Measurements from ENCODE around the gene MTMR12.

Gene MTMR12

GRCh38 chr5:32320576-32320975, 7.8 kb upstream of the MTMR12 start:
- no peak for TF ChIP-seq EZH2phosphoT487 (IDR thresholded peaks at IDR 0.05; ENCODE audit: low read depth)
- no peak for TF ChIP-seq CTCF (IDR thresholded peaks at IDR 0.05; ENCODE audit: low read depth, low read length)
- no peak overlapping the region for H3K4me2 ChIP-seq (ENCODE audit: low read length)
- peaks cover 3% of the 10 kb centered on the region; the same call in 1 of the 2 replicates for H3K9me3 ChIP-seq (ENCODE audit: insufficient read depth, low read length)
- no peaks in the 10 kb centered on the region for H4K20me1 ChIP-seq (ENCODE audit: insufficient read depth, low read length)
- H3K36me3 ChIP-seq (replicated peaks; ENCODE audit: low read depth, low read length), result no peaks in the 10 kb centered on the region
- H3K27me3 ChIP-seq (ENCODE audit: low read depth, low read length), result no peaks in the 10 kb centered on the region
- H3K4me1 ChIP-seq (ENCODE audit: low read length), result peaks cover 10% of the 10 kb centered on the region
- H3K79me2 ChIP-seq (ENCODE audit: low read length), result no peaks in the 10 kb centered on the region
- no peak overlapping the region for H3K27ac ChIP-seq (ENCODE audit: low read length)
- H2AFZ ChIP-seq (ENCODE audit: low read depth, low read length), result no peak overlapping the region
- H3K9ac ChIP-seq (ENCODE audit: low read length), result no peak overlapping the region
- H3K4me3 ChIP-seq (ENCODE audit: low read length), result no peak overlapping the region

GRCh38 chr5:32319926-32320543, 7.3 kb upstream of the MTMR12 start:
- Histone ChIP-seq H3K4me3 (ENCODE audit: low read length) (no peak overlapping the region), H3K4me2 (ENCODE audit: low read length) (no peak overlapping the region), H3K9ac (ENCODE audit: low read length) (no peak overlapping the region), H3K27me3 (ENCODE audit: low read depth, low read length) (no peaks in the 10 kb centered on the region), H3K27ac (ENCODE audit: low read length) (no peak overlapping the region), H2AFZ (ENCODE audit: low read depth, low read length) (no peak overlapping the region), H3K4me1 (ENCODE audit: low read length) (peaks cover 4% of the 10 kb centered on the region), H3K9me3 (ENCODE audit: insufficient read depth, low read length) (peaks cover 3% of the 10 kb centered on the region; the same call in 1 of the 2 replicates), H4K20me1 (ENCODE audit: insufficient read depth, low read length) (no peaks in the 10 kb centered on the region), H3K79me2 (ENCODE audit: low read length) (no peaks in the 10 kb centered on the region), H3K36me3 (replicated peaks; ENCODE audit: low read depth, low read length) (no peaks in the 10 kb centered on the region)
- TF ChIP-seq EZH2phosphoT487 (IDR thresholded peaks at IDR 0.05; ENCODE audit: low read depth), result no peak
- TF ChIP-seq CTCF (IDR thresholded peaks at IDR 0.05; ENCODE audit: low read depth, low read length), result no peak

DNA sequence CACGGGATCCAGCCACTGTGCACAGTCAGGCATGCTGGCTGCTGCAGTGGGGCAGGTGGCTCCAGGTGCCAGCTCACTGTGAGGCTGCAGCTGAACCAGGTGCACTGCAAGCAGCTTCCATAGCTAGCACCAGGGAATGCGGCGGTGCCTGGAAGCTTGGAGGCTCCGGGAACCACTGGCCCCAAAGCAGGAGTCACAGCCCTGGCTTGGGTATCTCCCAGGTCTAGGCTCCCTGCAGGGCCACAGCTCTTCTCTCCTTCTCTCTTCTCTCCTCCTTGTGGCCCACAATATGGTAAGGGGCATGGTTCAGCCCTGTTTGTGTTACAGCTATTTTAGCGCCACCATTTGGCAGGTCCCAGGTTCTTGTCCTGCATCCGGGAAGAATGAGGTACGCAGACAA, 6.7 kb upstream of the MTMR12 start:
- Histone ChIP-seq H2AFZ (ENCODE audit: low read depth, low read length) (no peak overlapping the region), H3K27ac (ENCODE audit: low read length) (no peak overlapping the region)

GRCh38 chr5:32317041-32317440, 4.3 kb upstream of the MTMR12 start:
- Histone ChIP-seq H3K36me3 (replicated peaks; ENCODE audit: low read depth, low read length) (no peaks in the 10 kb centered on the region), H3K4me3 (ENCODE audit: low read length) (no peak overlapping the region), H3K79me2 (ENCODE audit: low read length) (peaks cover 4% of the 10 kb centered on the region), H4K20me1 (ENCODE audit: insufficient read depth, low read length) (no peaks in the 10 kb centered on the region), H3K4me2 (ENCODE audit: low read length) (no peak overlapping the region), H3K27ac (ENCODE audit: low read length) (no peak overlapping the region), H2AFZ (ENCODE audit: low read depth, low read length) (no peak overlapping the region), H3K9me3 (ENCODE audit: insufficient read depth, low read length) (peaks cover 3% of the 10 kb centered on the region; the same call in 1 of the 2 replicates), H3K9ac (ENCODE audit: low read length) (no peak overlapping the region), H3K27me3 (ENCODE audit: low read depth, low read length) (no peaks in the 10 kb centered on the region), H3K4me1 (ENCODE audit: low read length) (no peaks in the 10 kb centered on the region)
- TF ChIP-seq EZH2phosphoT487 (IDR thresholded peaks at IDR 0.05; ENCODE audit: low read depth) (no peak), CTCF (IDR thresholded peaks at IDR 0.05; ENCODE audit: low read depth, low read length) (no peak)

More for the DNA sequence above, 6.7 kb upstream of the MTMR12 start:
- no peaks in the 10 kb centered on the region for H3K27me3 ChIP-seq (ENCODE audit: low read depth, low read length)
- H3K79me2 ChIP-seq (ENCODE audit: low read length), result no peaks in the 10 kb centered on the region
- no peak overlapping the region for H3K4me3 ChIP-seq (ENCODE audit: low read length)
- no peaks in the 10 kb centered on the region for H3K36me3 ChIP-seq (replicated peaks; ENCODE audit: low read depth, low read length)
- no peak overlapping the region for H3K9ac ChIP-seq (ENCODE audit: low read length)
- H3K4me1 ChIP-seq (ENCODE audit: low read length), result no peaks in the 10 kb centered on the region
- no peak for TF ChIP-seq CTCF (IDR thresholded peaks at IDR 0.05; ENCODE audit: low read depth, low read length)
- TF ChIP-seq EZH2phosphoT487 (IDR thresholded peaks at IDR 0.05; ENCODE audit: low read depth), result no peak
- peaks cover 3% of the 10 kb centered on the region; the same call in 1 of the 2 replicates for H3K9me3 ChIP-seq (ENCODE audit: insufficient read depth, low read length)
- no peak overlapping the region for H3K4me2 ChIP-seq (ENCODE audit: low read length)
- no peaks in the 10 kb centered on the region for H4K20me1 ChIP-seq (ENCODE audit: insufficient read depth, low read length)

Measured in OCI-LY3 (cell line).